Measurements from ENCODE around the gene CHAD.
"Not testable (repeated sequence)": the region's sequence is repeated elsewhere in the genome, so short reads cannot be mapped to it uniquely, and the experiment has no call there.

Gene CHAD

DNA sequence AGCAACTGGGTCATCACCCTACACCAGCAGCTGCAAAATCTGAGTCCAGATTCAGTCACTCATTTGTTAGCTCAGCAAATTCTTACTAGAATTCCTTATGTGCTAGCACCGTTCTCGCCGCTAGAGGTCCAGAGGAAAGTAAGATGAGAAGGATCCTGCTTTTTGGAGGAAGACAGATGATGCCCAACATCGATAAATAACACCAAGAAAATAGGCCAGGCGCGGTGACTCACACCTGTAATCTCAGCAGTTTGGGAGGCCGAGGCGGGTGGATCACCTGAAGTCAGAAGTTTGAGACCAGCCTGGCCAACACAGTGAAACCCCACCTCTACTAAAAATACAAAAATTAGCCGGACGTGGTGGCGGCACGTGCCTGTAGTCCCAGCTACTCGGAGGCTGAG, 4.1 kb upstream of the CHAD start:
- not testable (repeated sequence) for DNase-seq

DNA sequence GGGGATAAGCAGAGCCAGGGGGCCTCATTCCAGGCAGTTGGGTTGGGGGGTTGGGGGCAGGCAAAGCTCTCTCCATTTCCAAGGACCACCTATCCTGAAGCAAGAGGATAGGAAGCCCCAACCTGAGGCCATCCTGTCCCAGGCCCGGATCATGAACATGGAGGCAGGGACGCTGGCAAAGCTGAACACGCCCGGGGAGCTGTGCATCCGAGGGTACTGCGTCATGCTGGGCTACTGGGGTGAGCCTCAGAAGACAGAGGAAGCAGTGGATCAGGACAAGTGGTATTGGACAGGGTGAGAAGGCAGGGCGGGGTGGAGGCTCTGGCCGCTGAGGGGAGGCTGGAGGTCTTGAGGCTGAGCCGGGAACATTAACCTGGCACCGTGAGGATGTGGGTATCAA, 3.6 kb upstream of the CHAD start:
- no peak for DNase-seq

DNA sequence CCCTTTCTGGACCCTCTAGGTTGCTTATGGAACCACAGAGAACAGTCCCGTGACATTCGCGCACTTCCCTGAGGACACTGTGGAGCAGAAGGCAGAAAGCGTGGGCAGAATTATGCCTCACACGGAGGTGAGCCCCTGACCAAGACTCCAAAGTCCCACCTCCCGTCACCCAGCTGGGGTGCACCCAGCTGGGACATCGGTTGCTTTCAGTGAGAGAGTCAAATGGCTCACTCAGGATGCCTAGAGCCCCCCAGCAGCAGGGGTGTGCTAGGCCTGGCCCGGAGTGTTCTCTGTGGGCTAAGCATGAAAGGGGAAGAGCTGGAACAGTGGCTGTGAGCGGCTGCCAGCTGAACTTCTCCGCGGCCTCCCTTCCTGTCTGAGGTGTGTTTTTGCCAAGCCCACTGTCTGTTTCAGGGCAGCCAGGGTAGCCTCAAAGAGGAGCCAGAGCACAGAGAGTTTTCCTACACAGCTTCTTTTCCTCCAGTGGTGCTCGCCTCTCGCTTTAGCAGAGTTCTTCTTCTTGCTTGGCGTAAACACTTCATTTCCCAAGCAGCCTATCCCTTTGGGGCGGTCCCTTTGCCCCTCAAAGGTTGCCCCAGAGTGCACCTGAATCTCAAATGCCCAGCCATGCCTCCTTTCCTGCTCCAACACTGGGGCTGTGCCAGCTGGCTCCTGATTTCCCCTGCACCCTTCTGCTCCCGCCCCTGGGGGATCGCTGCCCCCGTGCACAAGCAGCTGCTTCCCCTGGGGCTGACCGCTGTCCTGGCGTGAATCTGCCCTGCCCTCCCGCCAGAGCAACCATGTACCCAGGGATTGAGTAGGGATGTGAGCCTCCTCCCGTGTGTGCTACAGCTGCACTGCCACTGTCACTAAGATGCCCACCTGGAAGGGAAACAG, 2.6 kb upstream of the CHAD start:
- no peak for DNase-seq

DNA sequence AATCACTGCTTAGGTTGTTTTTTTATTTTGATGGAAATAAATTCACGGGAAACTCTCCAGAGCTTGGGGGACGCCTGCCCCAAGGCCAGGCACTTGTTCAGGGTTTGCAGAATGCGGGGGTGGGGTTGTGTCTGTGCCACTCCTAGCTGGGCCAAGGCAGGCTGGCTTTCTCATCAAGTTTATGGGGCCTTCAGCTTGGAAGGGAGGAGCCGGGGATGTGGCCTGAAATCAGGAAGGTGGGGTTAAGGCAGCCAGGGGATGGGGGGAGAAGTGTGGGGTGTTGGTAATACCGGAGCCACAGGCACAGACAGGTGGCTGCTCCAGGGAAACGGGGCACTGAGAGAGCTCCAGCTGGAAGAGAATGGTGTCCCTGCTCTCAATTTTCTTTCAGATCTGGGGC, 1.7 kb upstream of the CHAD start:
- no peak for DNase-seq

DNA sequence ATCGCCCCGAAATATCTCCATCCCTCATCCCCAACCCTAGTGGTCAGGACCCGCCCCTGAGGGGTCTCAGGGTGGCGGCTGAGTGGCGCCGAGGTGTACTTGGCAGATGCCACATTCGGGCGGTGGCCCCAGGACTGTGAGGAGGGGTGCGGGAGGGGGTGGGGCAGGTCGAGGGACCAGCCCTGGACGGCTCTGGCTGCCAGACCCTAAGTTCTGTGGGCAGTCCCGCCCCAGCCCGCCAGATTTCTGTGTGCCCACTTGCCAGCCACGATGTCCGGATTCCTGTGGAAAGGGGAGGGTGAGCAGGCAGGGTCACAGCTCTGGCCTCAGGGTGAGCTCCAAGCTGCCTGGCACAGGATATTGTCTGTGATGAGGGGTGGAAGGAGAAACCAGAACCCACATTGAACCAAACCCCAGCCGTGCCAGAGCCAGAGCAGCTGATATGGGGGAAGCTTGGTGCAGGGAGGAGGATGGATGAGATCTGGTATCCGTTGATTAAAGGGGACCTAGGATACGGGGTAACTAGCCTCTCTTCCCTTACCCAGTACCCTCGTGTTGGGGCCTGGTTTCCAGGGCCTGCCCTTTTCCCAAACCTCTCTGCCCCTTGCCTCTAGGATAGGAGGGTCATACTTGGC, 1.1 kb upstream of the CHAD start:
- no peak for DNase-seq

DNA sequence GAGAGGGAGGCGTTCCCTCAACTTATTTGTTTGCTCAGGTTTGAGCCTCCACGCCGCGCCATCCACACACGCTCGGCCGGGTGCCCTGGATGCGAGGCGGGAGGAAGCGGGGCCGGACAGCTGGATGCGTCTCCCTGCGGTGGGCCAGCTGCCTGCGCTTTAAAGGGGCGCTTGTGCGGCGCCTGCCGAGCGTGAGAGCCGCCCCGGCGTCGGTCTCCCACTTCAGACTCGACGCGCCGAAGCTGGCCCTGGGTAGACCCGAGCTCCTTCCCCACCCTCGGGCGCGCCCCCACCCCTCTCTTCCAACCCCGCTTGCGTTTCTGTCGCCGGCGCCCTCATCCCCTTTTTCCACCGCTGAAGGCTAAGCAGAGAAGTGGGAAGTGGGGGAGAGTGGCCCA, 527 bp upstream of the CHAD start:
- DNase-seq = no peak

DNA sequence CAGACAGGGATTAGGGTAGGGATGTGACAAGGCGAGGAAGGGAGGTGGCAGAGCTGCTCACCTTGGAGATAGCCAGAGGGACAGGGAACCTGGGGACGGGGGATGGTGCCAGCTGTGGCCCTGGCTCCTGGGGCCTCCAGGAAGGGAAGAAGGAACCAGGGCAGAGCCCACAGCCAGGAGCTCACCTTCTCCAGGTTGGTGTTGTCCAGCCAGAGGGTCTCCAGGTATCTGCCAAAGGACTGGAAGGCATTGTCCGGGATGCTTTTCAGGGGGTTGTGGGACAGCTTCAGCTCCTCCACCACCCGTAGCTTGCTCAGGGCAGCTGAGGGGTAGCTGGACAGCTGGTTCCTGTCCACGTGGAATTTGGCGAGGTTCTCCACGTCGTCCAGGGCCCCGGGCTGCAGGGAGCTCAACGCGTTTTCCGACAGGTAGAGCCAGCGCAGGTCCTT, 801 bp downstream of the CHAD start:
- no peak for DNase-seq

DNA sequence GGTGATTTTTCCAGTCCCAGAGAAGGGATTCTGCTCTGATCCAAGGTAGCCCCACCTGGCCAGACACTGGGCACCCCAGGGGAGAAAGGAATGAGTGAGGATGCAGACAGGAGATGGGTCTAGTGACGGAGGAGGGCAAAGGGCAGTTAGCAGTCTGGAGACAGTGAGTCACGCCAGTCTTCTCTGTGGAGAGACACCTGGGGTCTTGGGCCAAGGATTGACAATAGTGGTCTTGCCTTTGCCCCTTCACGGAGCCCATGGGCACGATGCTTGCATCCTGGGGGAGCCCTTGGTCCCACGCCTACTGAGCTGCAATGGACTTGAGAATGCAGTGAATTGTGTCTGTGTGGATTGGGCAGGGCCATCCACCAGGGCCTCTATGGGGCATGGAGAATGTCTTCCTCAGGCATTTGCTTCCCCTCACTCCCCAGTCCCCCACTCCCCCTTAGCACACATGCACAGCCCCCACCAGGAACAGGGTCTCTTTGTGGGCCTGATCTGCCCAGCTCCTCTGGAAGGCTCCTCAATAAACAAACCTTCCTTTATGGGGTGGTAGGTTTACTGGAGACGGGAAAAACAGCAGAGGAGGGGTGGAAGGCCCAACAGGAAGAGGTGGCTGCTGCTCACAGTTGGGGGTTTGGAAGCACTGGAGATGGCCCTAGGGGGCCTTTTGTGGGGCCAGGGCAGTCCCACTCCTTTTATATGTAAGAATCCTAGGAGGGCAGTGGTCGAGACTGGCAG, 1.4 kb downstream of the CHAD start:
- no peak for DNase-seq

DNA sequence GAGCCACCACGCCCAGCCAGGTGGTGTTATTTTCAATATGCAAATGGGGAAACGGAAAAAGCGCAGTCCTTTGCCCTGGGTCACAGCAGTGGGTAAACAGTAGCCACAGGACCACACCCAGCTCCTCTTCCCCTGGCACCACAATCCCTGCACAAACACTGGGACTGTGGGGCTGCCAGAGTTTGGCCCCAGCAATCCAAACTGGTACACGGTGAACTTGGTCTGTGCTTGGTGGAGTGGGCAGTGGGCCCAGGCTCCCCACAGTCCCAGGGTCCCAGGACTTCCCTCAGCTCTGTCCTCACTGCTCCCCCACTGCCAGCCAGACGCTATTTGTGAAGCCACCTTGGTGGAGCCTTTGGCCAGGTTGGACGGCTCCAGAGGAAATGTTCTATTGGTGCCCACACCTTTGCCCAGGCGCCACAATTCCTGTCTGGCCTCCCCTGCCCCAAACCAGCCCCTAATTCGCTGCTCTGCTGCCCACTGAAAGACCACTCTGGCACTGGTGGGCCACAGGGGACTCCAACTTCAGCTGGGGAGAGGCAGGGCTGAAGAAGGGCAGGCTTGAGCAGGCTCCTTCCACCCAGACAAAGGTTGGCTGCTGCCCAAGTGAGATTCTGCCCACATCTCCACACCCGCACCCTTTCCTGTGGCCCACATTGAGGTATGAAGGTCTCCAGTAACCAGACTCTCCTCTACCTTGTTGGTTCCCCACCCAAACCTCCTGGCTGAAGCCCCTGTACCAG, 2.1 kb downstream of the CHAD start:
- no peak for DNase-seq

DNA sequence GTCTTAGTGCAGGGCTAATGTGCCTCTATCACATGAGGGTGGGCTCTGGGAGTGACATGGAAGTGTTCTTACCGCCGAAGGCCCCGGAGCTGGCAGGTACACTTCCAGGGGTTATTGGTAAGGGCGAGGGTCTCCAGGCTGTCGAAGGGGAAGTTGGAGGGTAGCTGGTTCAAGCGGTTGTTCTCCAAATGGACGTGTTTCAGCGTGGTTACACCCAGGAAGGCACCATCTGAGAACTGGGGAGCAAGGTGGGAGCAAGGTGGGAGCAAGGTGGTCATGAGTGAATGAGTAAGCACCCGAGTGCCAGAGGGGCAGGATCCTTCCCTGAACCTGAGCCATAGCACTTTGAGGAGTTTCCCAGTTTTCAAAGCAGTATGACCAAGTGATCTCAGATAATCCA, 3.0 kb downstream of the CHAD start:
- no peak for DNase-seq

DNA sequence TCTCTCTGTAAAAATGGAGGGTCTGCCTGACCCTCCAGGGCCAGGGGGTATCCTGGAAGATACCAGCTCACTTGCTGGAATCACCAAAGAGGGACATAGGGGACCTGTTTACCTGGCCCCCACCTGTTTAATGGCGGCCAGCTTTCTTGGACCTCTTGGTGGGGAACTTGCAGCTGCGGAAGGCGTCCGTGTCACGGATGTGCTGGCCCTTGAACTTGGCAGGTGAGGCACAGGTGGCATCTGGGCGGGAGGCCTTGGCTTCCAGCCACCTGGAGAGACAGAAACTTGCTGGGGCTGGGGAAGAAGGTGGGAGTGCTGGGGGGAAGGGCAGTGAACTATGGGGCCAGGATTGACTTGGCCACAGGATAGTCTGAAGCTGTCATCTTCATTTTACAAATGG, 3.5 kb downstream of the CHAD start:
- no peak for DNase-seq

DNA sequence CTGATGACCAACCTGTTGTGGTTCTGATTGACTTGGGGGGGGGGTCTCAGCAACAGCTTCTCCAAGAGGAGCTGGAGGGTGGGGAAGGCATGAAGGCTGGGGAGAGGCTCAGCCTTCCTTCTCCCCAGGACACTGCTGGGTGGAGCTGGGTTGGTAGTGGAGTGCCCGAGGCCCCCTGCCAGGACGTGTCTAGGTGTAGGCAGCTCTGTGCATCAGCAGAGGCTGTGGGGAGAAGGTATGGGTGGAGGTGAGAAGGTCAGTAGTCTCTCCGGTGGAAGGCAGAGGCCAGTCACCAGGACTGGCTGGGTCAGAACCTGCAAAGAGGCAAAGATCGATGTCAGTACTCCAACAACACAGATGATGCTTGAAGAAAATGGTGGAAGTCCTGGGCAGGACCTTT, 3.9 kb downstream of the CHAD start:
- DNase-seq = no peak

DNA sequence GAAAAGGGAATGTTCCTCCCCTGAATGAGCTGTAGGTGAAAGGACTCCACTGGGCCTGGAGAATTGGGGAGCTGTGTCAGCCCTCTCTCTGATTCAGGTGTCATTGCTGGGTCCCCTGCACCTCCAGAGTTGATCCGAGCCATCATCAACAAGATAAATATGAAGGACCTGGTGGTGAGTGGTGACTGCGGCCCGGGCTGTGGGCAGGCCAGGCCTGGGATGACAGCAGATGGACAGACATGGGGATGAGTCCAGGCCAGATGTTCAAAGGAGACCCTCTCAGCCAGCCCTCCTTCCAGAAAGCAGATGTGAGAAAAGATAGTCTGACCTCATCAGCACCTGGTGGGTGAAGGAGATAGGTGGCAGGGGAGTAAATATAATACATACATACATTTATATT, 4.6 kb downstream of the CHAD start:
- no peak for DNase-seq

DNA sequence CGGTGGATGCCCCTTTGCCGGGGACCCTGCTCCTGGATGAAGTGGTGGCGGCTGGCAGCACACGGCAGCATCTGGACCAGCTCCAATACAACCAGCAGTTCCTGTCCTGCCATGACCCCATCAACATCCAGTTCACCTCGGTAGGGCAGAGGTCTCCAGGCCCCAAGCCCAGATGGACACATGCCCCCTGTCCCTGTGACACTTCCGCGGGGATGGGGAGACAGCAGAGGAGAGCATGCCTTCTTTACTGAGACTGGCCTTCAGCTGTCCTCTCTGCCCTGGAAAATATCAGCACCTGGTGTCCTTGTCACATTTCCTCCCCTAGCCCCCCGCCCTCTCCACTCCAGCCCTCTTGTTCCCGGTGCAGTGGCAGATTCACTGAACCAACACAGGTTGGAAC, 6.2 kb downstream of the CHAD start:
- no peak for DNase-seq

DNA sequence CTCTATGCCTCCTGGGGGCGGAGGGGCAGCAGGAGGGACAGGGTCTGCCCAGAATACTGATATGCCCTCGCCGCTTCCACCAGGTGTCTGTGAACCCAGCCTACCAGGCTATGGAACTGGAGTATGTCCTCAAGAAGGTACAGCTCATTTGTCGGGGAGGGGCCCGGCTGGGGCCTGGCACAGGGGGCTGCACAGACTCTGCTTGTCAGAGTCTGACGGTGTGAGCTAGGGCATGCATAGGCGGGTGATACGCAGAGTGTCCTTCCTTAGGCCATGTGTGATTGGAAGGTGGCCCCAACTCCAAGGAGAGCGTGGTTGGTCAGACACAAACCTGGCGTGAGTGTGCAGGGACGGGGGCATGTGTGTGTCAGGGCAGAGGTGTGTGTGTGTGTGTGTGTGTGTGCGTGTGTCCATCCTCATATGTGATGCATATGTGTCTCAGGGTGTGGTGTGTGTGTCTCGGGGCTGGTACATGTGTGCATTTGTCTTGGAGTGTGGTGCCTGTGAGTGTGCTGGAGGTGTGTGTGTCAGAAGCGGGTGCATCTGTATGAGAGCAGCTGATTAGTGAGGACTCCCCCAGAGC, 7.0 kb downstream of the CHAD start:
- DNase-seq = no peak

DNA sequence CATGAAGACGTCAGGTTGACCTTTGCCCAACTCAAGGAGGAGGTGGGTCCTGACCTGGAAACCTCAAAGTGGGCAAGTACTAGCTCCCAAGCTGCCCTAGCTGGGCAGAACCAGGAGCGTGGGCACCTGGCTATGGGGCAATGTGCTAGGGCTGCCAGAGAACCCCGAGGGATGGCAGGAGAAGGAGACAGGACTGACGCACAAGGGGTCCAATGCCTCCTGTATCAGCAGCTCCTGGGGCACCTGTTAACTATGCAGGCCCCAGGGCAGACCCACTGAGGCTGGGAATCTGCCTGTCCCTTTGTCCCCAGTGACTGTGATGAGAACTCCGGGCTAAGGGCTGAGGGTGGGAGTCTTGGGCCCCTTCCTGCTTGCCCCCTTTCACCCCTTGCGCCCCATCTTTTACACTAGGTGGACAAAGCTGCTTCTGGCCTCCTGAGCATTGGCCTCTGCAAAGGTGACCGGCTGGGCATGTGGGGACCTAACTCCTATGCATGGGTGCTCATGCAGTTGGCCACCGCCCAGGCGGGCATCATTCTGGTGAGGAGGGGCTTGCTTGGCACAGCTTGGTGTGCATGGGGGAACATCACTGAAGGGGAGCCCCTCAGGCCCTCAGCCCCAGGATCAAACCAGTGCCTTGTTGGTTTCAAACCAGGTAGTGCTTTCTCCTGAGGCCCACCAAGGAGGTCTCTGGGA, 7.7 kb downstream of the CHAD start:
- no peak for DNase-seq

DNA sequence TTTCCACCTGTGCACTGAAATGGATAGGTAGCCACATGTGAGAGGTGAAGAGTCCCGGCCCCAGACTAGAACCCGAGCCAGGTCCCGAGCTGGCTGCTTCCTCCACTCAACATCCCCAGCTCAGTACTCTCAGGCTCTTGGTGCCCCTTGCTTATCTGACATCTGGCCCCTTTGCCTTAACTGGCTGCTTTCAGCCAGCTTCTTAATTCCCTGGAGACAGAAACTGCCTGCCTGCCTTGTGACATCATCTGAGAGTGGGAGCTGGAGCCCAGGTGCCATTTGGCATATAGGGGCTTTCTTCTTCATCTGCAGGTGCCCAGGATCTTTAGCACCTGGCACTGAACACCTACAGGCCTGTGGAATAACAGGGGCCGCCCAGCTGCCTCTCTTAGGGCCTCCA, 8.9 kb downstream of the CHAD start:
- DNase-seq = no peak

DNA sequence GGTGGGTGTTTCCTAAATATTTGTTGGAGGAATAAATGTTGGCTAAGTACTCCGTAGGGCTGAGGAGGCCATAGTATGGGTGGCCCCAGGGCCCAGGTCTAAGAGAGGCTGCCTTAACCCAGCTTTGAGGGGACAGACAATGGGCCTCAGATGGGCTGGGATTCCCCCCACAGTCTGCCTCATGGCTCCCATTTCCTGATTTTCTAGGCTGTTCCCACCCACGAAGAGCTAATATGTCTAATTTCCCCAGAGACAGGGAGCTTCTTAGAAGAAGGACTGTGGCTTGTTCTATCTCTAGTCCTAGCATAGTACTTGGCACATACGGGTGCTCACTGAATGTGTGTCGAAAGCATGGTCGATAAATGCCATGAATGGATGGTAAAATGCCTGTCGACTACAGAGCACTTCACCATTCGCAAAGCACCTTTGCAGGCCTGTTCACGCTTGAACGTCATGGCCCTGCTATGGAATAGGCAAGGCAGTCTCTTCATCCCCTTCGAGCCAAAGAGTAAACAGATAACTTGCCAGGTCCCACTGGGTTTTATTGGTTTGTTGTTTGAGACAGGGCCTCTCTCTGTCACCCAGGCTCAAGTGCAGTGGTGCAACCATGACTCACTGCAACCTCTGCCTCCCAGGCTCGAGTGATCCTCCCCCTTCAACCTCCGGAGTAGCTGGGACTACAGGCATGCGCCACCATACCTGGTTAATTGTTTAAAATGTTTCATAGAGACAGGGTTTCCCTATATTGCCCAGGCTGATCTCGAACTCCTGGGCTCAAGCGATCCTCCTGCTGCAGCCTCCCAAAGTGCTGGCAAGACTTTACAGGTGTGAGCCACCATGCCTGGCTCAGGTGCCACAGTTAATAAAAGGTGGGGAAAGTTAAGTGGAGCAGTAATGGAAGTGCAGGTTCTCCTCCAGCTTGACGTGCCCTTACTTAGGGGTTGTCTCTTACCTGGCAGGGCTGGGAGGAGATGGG, 9.7 kb downstream of the CHAD start:
- DNase-seq = no peak

DNA sequence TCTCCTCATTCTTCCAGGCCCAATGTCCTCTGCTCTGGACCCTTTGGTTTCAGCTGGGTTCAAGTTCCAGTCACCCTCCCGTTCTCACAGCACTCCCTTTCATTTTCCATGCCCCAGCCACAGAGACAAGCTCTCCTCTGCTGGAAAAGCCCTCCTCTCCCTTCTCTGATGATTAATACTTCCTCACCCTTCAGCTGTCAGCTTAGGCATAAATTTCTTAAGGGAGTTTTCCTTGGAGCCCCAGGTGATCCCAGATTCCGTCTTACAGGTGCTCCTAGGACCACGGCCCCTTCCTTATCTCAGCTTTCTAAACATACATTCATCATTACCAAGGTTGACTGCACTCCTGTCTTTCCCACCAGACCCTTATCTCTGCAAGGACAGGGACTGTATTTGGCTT, 10.4 kb downstream of the CHAD start:
- no peak for DNase-seq

DNA sequence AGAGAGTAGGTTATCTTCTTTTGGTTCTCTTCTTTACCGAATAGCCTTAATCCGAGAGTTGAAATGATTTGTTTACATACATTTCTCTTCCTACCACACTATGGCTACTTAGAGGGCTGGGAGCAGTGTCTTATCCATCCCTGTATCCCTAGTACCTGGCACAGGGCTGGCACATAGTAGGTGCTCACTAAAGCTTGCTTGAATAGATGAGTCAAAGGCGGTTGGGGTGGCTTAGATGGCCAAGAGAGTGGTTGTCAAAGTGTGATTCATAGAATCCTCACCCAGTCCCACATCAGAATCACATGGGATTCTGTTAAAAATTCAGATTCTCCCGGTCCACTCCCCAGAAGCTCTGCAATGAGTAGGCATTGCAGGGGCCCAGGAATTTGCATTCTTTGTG, 11.1 kb downstream of the CHAD start:
- DNase-seq = no peak

DNA sequence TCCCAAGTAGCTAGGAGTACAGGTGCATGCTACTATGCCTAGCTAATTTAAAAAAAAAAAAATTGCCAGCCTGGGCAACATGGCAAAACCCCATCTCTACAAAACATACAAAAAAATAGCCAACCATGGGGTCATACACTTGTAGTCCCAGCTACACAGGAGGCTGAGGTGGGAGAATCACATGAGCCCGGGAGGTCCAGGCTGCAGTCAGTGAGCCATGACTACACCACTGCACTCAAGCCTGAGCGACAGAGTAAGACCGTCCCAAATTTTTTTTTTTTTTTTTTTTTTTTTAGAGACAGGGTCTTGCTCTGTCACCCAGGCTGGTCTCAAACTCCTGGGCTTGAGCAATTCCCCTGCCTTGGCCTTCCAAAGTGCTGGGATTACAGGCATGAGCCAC, 14.8 kb downstream of the CHAD start:
- no peak for DNase-seq
